Panc1 (cell line): ENCODE data around the gene ZNF76.

Experiments
- CTCF ChIP-seq: fragments of 450-650 bp; IDR thresholded peaks from 2 replicates; pipeline ENCODE4 v1.5.1; 2017; ENCODE audit warnings: mild to moderate bottlenecking
- POLR2AphosphoS5 ChIP-seq: IDR thresholded peaks from 2 replicates; pipeline ENCODE4 v1.6.1; 2012; ENCODE audit warnings: mild to moderate bottlenecking, low read depth, low read length, moderate library complexity
- REST ChIP-seq, 2 experiments: IDR thresholded peaks; 2 replicates each; pipeline ENCODE4 v1.6.1; 2011 to 2012; ENCODE audit warnings: low read depth in 2 of 2, control low read depth in 1 of 2, low read length in 1 of 2, mild to moderate bottlenecking in 1 of 2, moderate library complexity in 1 of 2; ENCODE audit not compliant: insufficient read depth in 1 of 2
- SIN3A ChIP-seq: IDR thresholded peaks from 2 replicates; pipeline ENCODE4 v1.6.1; 2012; ENCODE audit warnings: low read depth, mild to moderate bottlenecking, low read length, moderate library complexity, borderline replicate concordance; ENCODE audit not compliant: insufficient read depth
- TCF7L2 ChIP-seq: IDR thresholded peaks from 2 replicates; pipeline ENCODE4 v1.6.1; 2011; ENCODE audit warnings: mild to moderate bottlenecking, low read depth, low read length, inconsistent platforms

GRCh38 chr6:35230950-35231349, 28.6 kb upstream of the ZNF76 start:
- no peak for TF ChIP-seq POLR2AphosphoS5
- TF ChIP-seq CTCF, result no peak
- TF ChIP-seq SIN3A, result no peak
- no peak for TF ChIP-seq TCF7L2
- TF ChIP-seq REST (IDR thresholded peaks at IDR 0.05; ENCODE audit: insufficient read depth in 1 of 2, low read depth in 2 of 2, low read length in 1 of 2), result no peak
